Fibroblast of villous mesenchyme (primary cell): ENCODE measurements around the gene DOCK4. TPM values are rescaled to one million over a fixed set of nuclear protein-coding genes. Genes with fewer than 3 reads are reported as not detected.

ENCODE experiments used
- DNase-seq: peaks from one replicate; pipeline ENCODE4 v3.0.0-alpha.2; 2010; ENCODE audit warnings: low read depth
- H3K4me3 ChIP-seq: 2 replicates; pipeline ENCODE4 v1.5.1; 2011; ENCODE audit warnings: low read depth, mild to moderate bottlenecking, low read length
- CTCF ChIP-seq: IDR thresholded peaks from 2 replicates; pipeline ENCODE4 v1.5.1; 2012; ENCODE audit warnings: low read depth, mild to moderate bottlenecking, low read length; ENCODE audit not compliant: insufficient read depth
- total RNA-seq: library from RNA; depleted of rRNA; stranded (reverse); fragments of >200 nt; gene quantifications from 2 replicates; pipeline ENCODE4 v1.2.3, GENCODE V29; 2012

The DOCK4 gene
- total RNA-seq, 1 donor, result 43.6 TPM

GRCh38 chr7:111954474-111955381 is 251.5 kb downstream of the DOCK4 start:
- no peak overlapping the region for H3K4me3 ChIP-seq
- DNase-seq, result no peak
- no peak for TF ChIP-seq CTCF

GRCh38 chr7:111954056-111954455 is 252.1 kb downstream of the DOCK4 start:
- DNase-seq, result no peak
- no peak overlapping the region for H3K4me3 ChIP-seq
- no peak for TF ChIP-seq CTCF

- H3K4me3 ChIP-seq, result no peak overlapping the region
- TF ChIP-seq CTCF, result peak; percentile 12
- DNase-seq, result peak; percentile 12
Observed at GRCh38 chr7:111953611-111954010, 252.6 kb downstream of the DOCK4 start.

- DNase-seq, result no peak
- TF ChIP-seq CTCF, result no peak
- H3K4me3 ChIP-seq, result no peak overlapping the region
Observed at GRCh38 chr7:111952783-111953182, 253.4 kb downstream of the DOCK4 start.

- no peak overlapping the region for H3K4me3 ChIP-seq
- no peak for TF ChIP-seq CTCF
- no peak for DNase-seq
Observed at GRCh38 chr7:111951052-111951451, 255.1 kb downstream of the DOCK4 start.

- H3K4me3 ChIP-seq, result no peak overlapping the region
- no peak for DNase-seq
- no peak for TF ChIP-seq CTCF
Observed at GRCh38 chr7:111942450-111943081, 263.6 kb downstream of the DOCK4 start.
